Trophoblast cell (in vitro differentiated cells and primary cell): ENCODE data around the gene RHBDL2. TPM values are rescaled to one million over a fixed set of nuclear protein-coding genes. Genes with fewer than 3 reads are reported as not detected.

Experiments used
- DNase-seq, 2 donors: peaks; one replicate each; pipeline ENCODE4 v3.0.0-alpha.2; 2016
- H2AFZ ChIP-seq: 2 replicates; pipeline ENCODE4 v1.6.1; 2013; ENCODE audit warnings: low read length, moderate library complexity, mild to moderate bottlenecking; ENCODE audit not compliant: insufficient read depth, poor library complexity
- H2AK5ac ChIP-seq: 2 replicates; pipeline ENCODE4 v1.6.1; 2013; ENCODE audit warnings: mild to moderate bottlenecking, low read length
- H2BK120ac ChIP-seq: 2 replicates; pipeline ENCODE4 v1.6.1; 2013; ENCODE audit warnings: low read length, mild to moderate bottlenecking, moderate library complexity; ENCODE audit not compliant: insufficient read depth, poor library complexity
- H2BK12ac ChIP-seq: 2 replicates; pipeline ENCODE4 v1.6.1; 2013; ENCODE audit warnings: mild to moderate bottlenecking, low read length, moderate library complexity
- H2BK5ac ChIP-seq: 2 replicates; pipeline ENCODE4 v1.6.1; 2013; ENCODE audit warnings: low read length, low read depth, moderate library complexity, mild to moderate bottlenecking; ENCODE audit not compliant: poor library complexity
- H3K14ac ChIP-seq: 2 replicates; pipeline ENCODE4 v1.6.1; 2013; ENCODE audit warnings: mild to moderate bottlenecking, low read length
- H3K18ac ChIP-seq: 2 replicates; pipeline ENCODE4 v1.6.1; 2013; ENCODE audit warnings: mild to moderate bottlenecking, low read length
- H3K23ac ChIP-seq: 2 replicates; pipeline ENCODE4 v1.6.1; 2013; ENCODE audit warnings: low read length
- H3K27ac ChIP-seq: 2 replicates; pipeline ENCODE4 v1.5.1; 2013; ENCODE audit warnings: low read depth, mild to moderate bottlenecking, inconsistent platforms, low read length, moderate library complexity
- H3K27me3 ChIP-seq: 2 replicates; pipeline ENCODE4 v1.6.1; 2013; ENCODE audit warnings: inconsistent platforms, mild to moderate bottlenecking, low read length, moderate library complexity; ENCODE audit not compliant: insufficient read depth
- H3K36me3 ChIP-seq, 2 experiments: 1 replicate in 1 of 2; 2 replicates in 1 of 2; pipeline ENCODE4 v1.6.1; 2013; ENCODE audit warnings: low read length in 2 of 2, mild to moderate bottlenecking in 2 of 2, moderate library complexity in 1 of 2; ENCODE audit not compliant: insufficient read depth in 2 of 2, control insufficient read depth in 1 of 2
- H3K4ac ChIP-seq: 2 replicates; pipeline ENCODE4 v1.6.1; 2013; ENCODE audit warnings: low read depth, mild to moderate bottlenecking, low read length, moderate library complexity
- H3K4me1 ChIP-seq, 2 experiments: 1 replicate in 1 of 2; 2 replicates in 1 of 2; pipeline ENCODE4 v1.6.1; 2013; ENCODE audit warnings: low read length in 2 of 2, mild to moderate bottlenecking in 2 of 2, moderate library complexity in 1 of 2; ENCODE audit not compliant: insufficient read depth in 2 of 2, control insufficient read depth in 1 of 2
- H3K4me2 ChIP-seq: 2 replicates; pipeline ENCODE4 v1.6.1; 2013; ENCODE audit warnings: inconsistent platforms, mild to moderate bottlenecking, low read length, moderate library complexity
- H3K4me3 ChIP-seq: 2 replicates; pipeline ENCODE4 v1.5.1; 2013; ENCODE audit warnings: mild to moderate bottlenecking, low read depth, low read length, inconsistent platforms
- H3K79me1 ChIP-seq: one replicate; pipeline ENCODE4 v1.6.1; 2013; ENCODE audit warnings: low read length
- H3K79me2 ChIP-seq: 2 replicates; pipeline ENCODE4 v1.6.1; 2013; ENCODE audit warnings: low read length, mild to moderate bottlenecking; ENCODE audit not compliant: control insufficient read depth, insufficient read depth, poor library complexity
- H3K9ac ChIP-seq: 2 replicates; pipeline ENCODE4 v1.6.1; 2013; ENCODE audit warnings: mild to moderate bottlenecking, low read length
- H3K9me3 ChIP-seq: 2 replicates; pipeline ENCODE4 v1.6.1; 2013; ENCODE audit warnings: low read depth, mild to moderate bottlenecking, control low read depth, inconsistent platforms, low read length; ENCODE audit not compliant: insufficient read depth
- H4K12ac ChIP-seq: 2 replicates; pipeline ENCODE4 v1.6.1; 2013; ENCODE audit warnings: low read depth, mild to moderate bottlenecking, low read length, moderate library complexity
- H4K8ac ChIP-seq: 2 replicates; pipeline ENCODE4 v1.6.1; 2013; ENCODE audit warnings: low read depth, mild to moderate bottlenecking, low read length, moderate library complexity
- H4K91ac ChIP-seq: one replicate; pipeline ENCODE4 v1.6.1; 2013; ENCODE audit warnings: low read depth, mild to moderate bottlenecking, low read length, moderate library complexity
- WGBS: extraction: QIAGEN DNeasy Blood & Tissue Kit; methylation state at CpG from one replicate; pipeline ENCODE4 v1.1.7; 2013; ENCODE audit warnings: missing lambda C conversion rate; ENCODE audit not compliant: insufficient read length, insufficient coverage; ENCODE audit errors: extremely low coverage; 5-methylcytosine and 5-hydroxymethylcytosine counted together
- polyA plus RNA-seq: library from polyadenylated mRNA; stranded (reverse); fragments of 200-250 nt; gene quantifications from 2 replicates; pipeline ENCODE4 v1.2.3, GENCODE V29; 2013

RHBDL2 gene, protein sequence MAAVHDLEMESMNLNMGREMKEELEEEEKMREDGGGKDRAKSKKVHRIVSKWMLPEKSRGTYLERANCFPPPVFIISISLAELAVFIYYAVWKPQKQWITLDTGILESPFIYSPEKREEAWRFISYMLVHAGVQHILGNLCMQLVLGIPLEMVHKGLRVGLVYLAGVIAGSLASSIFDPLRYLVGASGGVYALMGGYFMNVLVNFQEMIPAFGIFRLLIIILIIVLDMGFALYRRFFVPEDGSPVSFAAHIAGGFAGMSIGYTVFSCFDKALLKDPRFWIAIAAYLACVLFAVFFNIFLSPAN
- not detected in 2 replicates for polyA plus RNA-seq

DNA sequence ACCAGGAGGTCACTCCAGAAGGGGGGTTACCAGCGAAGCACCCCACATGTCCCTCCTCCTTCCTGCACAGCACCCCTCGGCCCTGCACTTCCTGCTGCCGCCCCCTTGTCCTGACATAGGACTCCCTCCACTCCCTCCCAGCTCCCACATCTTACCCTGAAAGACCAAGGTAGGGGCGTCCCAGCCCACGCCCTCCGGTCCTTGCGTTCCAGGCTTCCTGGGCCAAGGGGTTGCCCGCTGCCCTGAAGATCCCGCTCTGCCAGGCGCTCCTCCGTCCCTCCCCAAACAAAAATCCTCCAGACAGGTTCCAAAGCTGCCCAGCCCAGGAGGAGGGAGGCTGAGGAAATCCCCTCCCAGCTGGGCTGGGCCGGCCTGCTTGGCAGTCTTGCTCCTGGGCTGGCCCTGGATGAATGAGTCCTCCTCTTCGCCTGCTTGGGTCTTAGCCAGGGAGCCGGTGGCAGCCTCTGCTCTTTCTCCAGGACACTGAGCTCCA is at the start of gene RHBDL2:
Gene RHBDL2 (minus strand): TSS at position 304 of the 493 bp plus-strand sequence. CDS start 22,618 bp downstream, outside the sequence.
- Histone ChIP-seq H3K9me3 (no peaks in the 10 kb centered on the region), H3K4me1 (no peaks in the 10 kb centered on the region), H3K4me3 (no peak within 1 kb of the TSS), H3K4ac (no peak within 1 kb of the TSS), H3K14ac (no peak within 1 kb of the TSS), H2BK5ac (no peak within 1 kb of the TSS), H3K23ac (no peak within 1 kb of the TSS), H2BK120ac (no peak within 1 kb of the TSS), H3K79me2 (no peaks in the 10 kb centered on the region), H3K18ac (no peak within 1 kb of the TSS), H3K36me3 (no peaks in the 10 kb centered on the region), H2AFZ (no peak within 1 kb of the TSS), H4K12ac (no peak within 1 kb of the TSS), H4K91ac (no peak within 1 kb of the TSS), H3K4me2 (no peak within 1 kb of the TSS), H4K8ac (no peak within 1 kb of the TSS), H3K27me3 (no peaks in the 10 kb centered on the region), H2AK5ac (no peak within 1 kb of the TSS), H3K79me1 (no peaks in the 10 kb centered on the region), H3K9ac (no peak within 1 kb of the TSS), H2BK12ac (no peak within 1 kb of the TSS), H3K27ac (no peak within 1 kb of the TSS)
- no peak for DNase-seq
- no CpG with 5 or more reads among the region's 14 CpGs for WGBS

DNA sequence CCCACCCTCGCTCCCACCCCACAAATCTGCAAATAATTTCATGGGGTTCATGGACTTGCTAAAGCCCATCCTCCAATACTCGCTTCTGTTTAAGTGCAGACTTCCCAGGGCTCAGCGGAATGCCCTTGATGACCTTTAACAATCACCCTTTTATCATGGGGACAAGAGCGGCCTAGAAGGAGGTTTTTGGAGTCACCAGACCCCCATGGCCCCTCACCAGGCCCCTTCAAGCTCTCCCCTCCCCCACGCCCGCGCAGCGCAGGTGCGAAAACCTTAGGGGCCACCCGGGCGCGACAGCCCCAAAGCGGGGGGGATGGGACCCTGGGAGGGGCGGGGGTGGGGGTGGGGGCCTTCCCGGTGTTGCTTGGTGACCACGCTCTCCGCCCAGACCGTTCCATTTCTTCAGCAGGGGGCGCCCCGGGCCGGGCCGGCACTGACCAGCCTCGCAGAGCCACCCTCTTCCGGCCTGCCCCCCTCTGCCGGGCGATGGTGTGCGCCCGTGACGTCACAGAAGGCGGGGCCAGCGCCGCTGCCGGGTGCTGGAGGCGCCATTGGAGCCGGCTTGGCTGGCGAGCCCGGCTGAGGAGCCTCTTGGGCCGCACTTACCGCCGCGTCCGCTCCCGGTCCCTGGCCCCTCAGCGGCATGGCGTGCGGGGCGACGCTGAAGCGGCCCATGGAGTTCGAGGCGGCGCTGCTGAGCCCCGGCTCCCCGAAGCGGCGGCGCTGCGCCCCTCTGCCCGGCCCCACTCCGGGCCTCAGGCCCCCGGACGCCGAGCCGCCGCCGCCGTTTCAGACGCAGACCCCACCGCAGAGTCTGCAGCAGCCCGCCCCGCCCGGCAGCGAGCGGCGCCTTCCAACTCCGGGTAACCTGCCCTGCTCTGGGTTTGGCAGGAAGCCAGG is 49.4 kb upstream of the RHBDL2 start, which contains the start of gene AKIRIN1:
Gene AKIRIN1 (plus strand): TSS at position 539 of the 900 bp plus-strand sequence. CDS start 105 bp downstream, at position 644.
- H3K4me3 ChIP-seq = peak within 1 kb of the TSS; percentile 98
- peaks cover 8% of the 10 kb centered on the region in 2 experiments for H3K36me3 ChIP-seq
- no peaks in the 10 kb centered on the region for H3K27me3 ChIP-seq
- peak within 1 kb of the TSS; percentile 90 for H2BK120ac ChIP-seq
- H4K91ac ChIP-seq = peak within 1 kb of the TSS; percentile 95
- peak; percentile 96 to 98 for DNase-seq
- H4K8ac ChIP-seq = peak within 1 kb of the TSS; percentile 90
- no CpG with 5 or more reads among the region's 76 CpGs for WGBS
- H3K9ac ChIP-seq = peak within 1 kb of the TSS; percentile 99
- H3K18ac ChIP-seq = peak within 1 kb of the TSS; percentile 96
- H3K79me1 ChIP-seq = peaks cover 11% of the 10 kb centered on the region
- peak within 1 kb of the TSS; percentile 52 for H2BK12ac ChIP-seq
- peak within 1 kb of the TSS; percentile 99 for H3K4ac ChIP-seq
- H3K79me2 ChIP-seq = peaks cover 16% of the 10 kb centered on the region
- peak within 1 kb of the TSS; percentile 96 for H2AK5ac ChIP-seq
- H4K12ac ChIP-seq = peak within 1 kb of the TSS; percentile 90
- H3K4me2 ChIP-seq = peak within 1 kb of the TSS; percentile 96
- peak within 1 kb of the TSS; percentile 84 for H3K27ac ChIP-seq
- H3K14ac ChIP-seq = peak within 1 kb of the TSS; percentile 97
- no peak within 1 kb of the TSS for H3K23ac ChIP-seq
- H2AFZ ChIP-seq = peak within 1 kb of the TSS; percentile 96
- peaks cover 0 to 4% of the 10 kb centered on the region in 2 experiments for H3K4me1 ChIP-seq
- H3K9me3 ChIP-seq = no peaks in the 10 kb centered on the region
- peak within 1 kb of the TSS; percentile 97 for H2BK5ac ChIP-seq

DNA sequence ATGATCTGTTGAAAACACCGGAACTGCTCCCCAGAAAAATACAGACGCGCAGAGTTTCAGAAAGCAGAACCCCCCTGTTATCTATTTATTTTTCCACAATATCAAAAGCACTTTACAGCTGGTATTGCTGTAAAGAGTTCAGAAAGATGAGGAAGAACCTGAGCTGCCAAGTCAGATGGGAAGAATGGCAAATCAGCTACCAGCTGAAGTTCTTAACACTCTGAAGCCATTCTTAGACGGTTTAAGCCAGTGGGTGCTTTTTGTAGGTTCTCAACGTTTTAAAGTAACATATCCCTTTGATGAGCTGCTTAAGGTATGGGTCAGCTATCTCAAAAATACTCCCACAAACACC is 48.7 kb upstream of the RHBDL2 start:
- no peak overlapping the region for H3K14ac ChIP-seq
- H3K4me3 ChIP-seq = no peak overlapping the region
- no CpG with 5 or more reads among the region's 5 CpGs for WGBS
- H4K12ac ChIP-seq = no peak overlapping the region
- no peaks in the 10 kb centered on the region for H3K27me3 ChIP-seq
- no peak overlapping the region for H3K27ac ChIP-seq
- DNase-seq = peak in 1 of 2 donors; percentile 55
- peaks cover 15% of the 10 kb centered on the region for H3K79me2 ChIP-seq
- H2AK5ac ChIP-seq = no peak overlapping the region
- no peak overlapping the region for H4K8ac ChIP-seq
- H4K91ac ChIP-seq = no peak overlapping the region
- H3K4me2 ChIP-seq = peak overlapping the region; percentile 68
- H2BK12ac ChIP-seq = no peak overlapping the region
- no peak overlapping the region for H2BK120ac ChIP-seq
- no peak overlapping the region for H3K18ac ChIP-seq
- peaks cover 4 to 8% of the 10 kb centered on the region in 2 experiments for H3K36me3 ChIP-seq
- H3K4me1 ChIP-seq = peaks cover 0 to 4% of the 10 kb centered on the region in 2 experiments
- peak overlapping the region; percentile 96 for H2BK5ac ChIP-seq
- peak overlapping the region; percentile 96 for H2AFZ ChIP-seq
- peaks cover 11% of the 10 kb centered on the region for H3K79me1 ChIP-seq
- H3K4ac ChIP-seq = no peak overlapping the region
- no peaks in the 10 kb centered on the region for H3K9me3 ChIP-seq
- H3K23ac ChIP-seq = no peak overlapping the region
- H3K9ac ChIP-seq = no peak overlapping the region

DNA sequence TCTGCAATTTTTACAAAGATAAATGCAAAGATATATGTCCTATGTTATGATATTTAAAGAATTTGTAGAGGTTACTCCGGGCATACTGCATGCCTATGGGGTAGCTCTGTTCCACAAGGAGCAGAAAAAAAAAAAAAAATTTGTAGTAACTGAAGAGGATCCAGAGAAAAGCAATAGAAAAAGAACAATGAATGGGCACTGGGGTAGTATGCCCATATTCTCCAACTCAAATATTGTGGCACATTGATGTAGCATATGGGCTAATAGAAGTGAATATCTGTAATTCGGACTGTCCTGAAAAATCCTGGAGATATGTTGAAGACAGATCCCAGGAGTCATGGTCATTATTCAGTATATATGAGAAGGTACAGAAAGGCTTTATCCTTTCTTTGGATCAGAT is 48.3 kb upstream of the RHBDL2 start:
- no peak overlapping the region for H3K14ac ChIP-seq
- DNase-seq = peak in 1 of 2 donors; percentile 45
- H3K9ac ChIP-seq = no peak overlapping the region
- no peaks in the 10 kb centered on the region for H3K27me3 ChIP-seq
- no CpG with 5 or more reads among the region's 2 CpGs for WGBS
- peaks cover 11% of the 10 kb centered on the region for H3K79me1 ChIP-seq
- H2AFZ ChIP-seq = no peak overlapping the region
- peaks cover 0 to 4% of the 10 kb centered on the region in 2 experiments for H3K4me1 ChIP-seq
- H4K12ac ChIP-seq = no peak overlapping the region
- H2BK12ac ChIP-seq = no peak overlapping the region
- H3K4me2 ChIP-seq = no peak overlapping the region
- H2BK120ac ChIP-seq = no peak overlapping the region
- H3K36me3 ChIP-seq = peaks cover 3 to 7% of the 10 kb centered on the region in 2 experiments
- no peak overlapping the region for H4K8ac ChIP-seq
- H3K27ac ChIP-seq = no peak overlapping the region
- peaks cover 15% of the 10 kb centered on the region for H3K79me2 ChIP-seq
- no peak overlapping the region for H2AK5ac ChIP-seq
- no peak overlapping the region for H3K4ac ChIP-seq
- no peaks in the 10 kb centered on the region for H3K9me3 ChIP-seq
- no peak overlapping the region for H3K23ac ChIP-seq
- no peak overlapping the region for H3K18ac ChIP-seq
- H4K91ac ChIP-seq = no peak overlapping the region
- H3K4me3 ChIP-seq = no peak overlapping the region
- H2BK5ac ChIP-seq = no peak overlapping the region
